ENCODE results near the gene SPO11.

DNA sequence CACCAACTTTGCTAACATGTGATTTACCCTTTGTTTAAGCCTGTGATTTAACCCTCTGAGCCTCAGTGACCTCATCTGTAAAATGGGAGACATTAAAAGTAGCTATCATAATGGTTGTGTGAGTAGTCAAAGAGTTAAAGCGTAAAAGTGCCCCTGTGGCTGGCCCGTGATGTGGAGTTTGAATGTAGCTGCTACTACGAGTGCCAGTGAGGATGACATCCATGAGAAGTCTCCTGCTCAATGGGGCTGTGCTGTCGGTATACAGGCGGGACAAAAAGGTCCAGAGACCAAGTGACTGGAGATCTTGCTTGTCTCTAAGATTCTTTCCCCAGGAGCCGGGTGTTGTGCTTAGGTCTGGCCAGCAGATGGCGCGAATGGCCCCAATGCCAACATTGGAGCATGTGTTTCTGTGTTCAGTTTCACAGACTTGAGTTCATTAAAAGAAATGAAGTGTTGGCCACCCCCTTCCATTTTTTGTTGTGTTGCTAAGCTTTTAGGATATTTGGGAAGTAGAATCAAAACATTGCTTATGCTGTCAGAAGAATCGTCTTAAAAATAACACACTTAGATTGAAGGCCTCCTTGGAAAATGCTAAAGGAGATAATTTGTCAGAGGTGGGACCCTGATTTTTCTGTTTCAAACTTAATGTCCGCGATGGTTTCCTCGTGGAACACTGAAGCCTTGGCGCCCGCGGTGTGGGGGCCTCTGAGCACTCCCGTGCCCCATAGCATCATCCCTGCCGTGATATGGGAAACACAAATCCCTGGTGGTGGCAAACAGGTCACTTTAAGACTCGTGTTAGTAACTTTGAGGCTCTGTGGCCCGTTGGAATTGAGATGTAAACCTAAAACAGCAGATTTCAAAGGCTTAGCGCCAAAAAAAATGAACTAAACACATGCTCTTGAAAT lies 52.2 kb downstream of the SPO11 start:
- TF ChIP-seq CTCF (IDR thresholded peaks at IDR 0.05) (peak in 1 of 3 donors; percentile 77), POLR2A (IDR thresholded peaks at IDR 0.05) (no peak)

All from lower leg skin (tissue), 3 donors.